Right ventricle myocardium superior (tissue), 1 donor: ENCODE results near the gene CLDN14. TPM values are rescaled to one million over a fixed set of nuclear protein-coding genes. Genes with fewer than 3 reads are reported as not detected.
A peak's percentile ranks its signal among the peaks of the same experiment; 100 is the strongest.

Source experiments
- ATAC-seq: fragments of 200-7000 bp; cut with Tn5 transposase; one replicate; pipeline ENCODE4 v1.9.1; 2020; ENCODE audit warnings: mild to moderate bottlenecking; ENCODE audit not compliant: poor library complexity
- DNase-seq: peaks from one replicate; pipeline ENCODE4 v3.0.0-alpha.2; 2020
- intact Hi-C: fragments of 100-400 bp; cut with DNase I; formaldehyde crosslinking; loops from one replicate; pipeline ENCODE4 v1.11.2; 2022
- total RNA-seq: library from RNA; stranded (reverse); fragmentation: NEBNext Ultra II Directional; extraction: Animal tissue kit (Norgen Biotek cat#: 25700); gene quantifications from one replicate; pipeline ENCODE4 v1.2.1, GENCODE V29; 2021
- donor health status: DM: no; HTN: yes; CAD: no; lungs with severe emphysema.

The CLDN14 gene
- total RNA-seq, 1 donor from 2014 or later = not detected

GRCh38 chr21:36504067-36505058 lies 24.4 kb upstream of the CLDN14 start:
- DNase-seq (no peak), ATAC-seq (peak; percentile 36)
- intact Hi-C loops = loop anchor here (5.0 kb wide), 1 partner anchor 423 kb away; no protein-coding TSS in a partner anchor

GRCh38 chr21:36502365-36502764 lies 22.4 kb upstream of the CLDN14 start:
- ATAC-seq (no peak), DNase-seq (no peak)
- intact Hi-C loops = no loop called here

GRCh38 chr21:36501589-36501892 lies 21.6 kb upstream of the CLDN14 start:
- DNase-seq (no peak), ATAC-seq (no peak)
- intact Hi-C loops = no loop called here

GRCh38 chr21:36499578-36500471 lies 19.9 kb upstream of the CLDN14 start:
- DNase-seq = peak; percentile 64
- intact Hi-C loops = no loop called here

GRCh38 chr21:36494557-36494956 lies 14.6 kb upstream of the CLDN14 start:
- ATAC-seq (no peak), DNase-seq (no peak)
- intact Hi-C loops = no loop called here

More at GRCh38 chr21:36499578-36500471, 19.9 kb upstream of the CLDN14 start:
- peak; percentile 73 for ATAC-seq

GRCh38 chr21:36491209-36491910 lies 11.4 kb upstream of the CLDN14 start:
- intact Hi-C loops = no loop called here
- ATAC-seq (no peak), DNase-seq (no peak)

GRCh38 chr21:36489776-36490165 lies 9.8 kb upstream of the CLDN14 start:
- no peak for ATAC-seq
- intact Hi-C loops = no loop called here
- DNase-seq = no peak

GRCh38 chr21:36489103-36489775 lies 9.3 kb upstream of the CLDN14 start:
- intact Hi-C loops = no loop called here
- DNase-seq = no peak
- ATAC-seq = no peak

- intact Hi-C loops = no loop called here
Observed at GRCh38 chr21:36487641-36488307, 7.9 kb upstream of the CLDN14 start.

GRCh38 chr21:36486246-36486645 lies 6.3 kb upstream of the CLDN14 start:
- ATAC-seq (no peak), DNase-seq (no peak)
- intact Hi-C loops = no loop called here

More at GRCh38 chr21:36487641-36488307, 7.9 kb upstream of the CLDN14 start:
- DNase-seq (no peak), ATAC-seq (no peak)

GRCh38 chr21:36485476-36485875 lies 5.6 kb upstream of the CLDN14 start:
- ATAC-seq = no peak
- DNase-seq = no peak
- intact Hi-C loops = no loop called here

GRCh38 chr21:36483095-36483494 lies 3.2 kb upstream of the CLDN14 start:
- intact Hi-C loops = no loop called here
- no peak for DNase-seq
- ATAC-seq = no peak

GRCh38 chr21:36482673-36483072 lies 2.8 kb upstream of the CLDN14 start:
- DNase-seq (no peak), ATAC-seq (no peak)
- intact Hi-C loops = no loop called here

- ATAC-seq (no peak), DNase-seq (no peak)
- intact Hi-C loops = no loop called here
Observed at GRCh38 chr21:36482181-36482580, 2.3 kb upstream of the CLDN14 start.

GRCh38 chr21:36481639-36482038 lies 1.7 kb upstream of the CLDN14 start:
- ATAC-seq (no peak), DNase-seq (no peak)
- intact Hi-C loops = no loop called here

- intact Hi-C loops = no loop called here
- no peak for ATAC-seq
- DNase-seq = no peak
Observed at GRCh38 chr21:36480618-36481017, 696 bp upstream of the CLDN14 start.

GRCh38 chr21:36478941-36479340 lies 981 bp downstream of the CLDN14 start:
- intact Hi-C loops = no loop called here
- DNase-seq (no peak), ATAC-seq (no peak)

- intact Hi-C loops = no loop called here
- no peak for ATAC-seq
- no peak for DNase-seq
Observed at GRCh38 chr21:36478207-36478701, 1.7 kb downstream of the CLDN14 start.
